Activated naive CD4-positive, alpha-beta T cell treated with anti-CD3 and anti-CD28 coated beads, Interleukin-2, amount 50 U/mL, for 16 hours (primary cell): ENCODE measurements around the gene ZNF23.
"Not testable (repeated sequence)": the region's sequence is repeated elsewhere in the genome, so short reads cannot be mapped to it uniquely, and the experiment has no call there.

Source experiments
- DNase-seq: peaks from one replicate; pipeline ENCODE4 v3.0.0-alpha.2; 2020

The ZNF23 gene

GRCh38 chr16:71461686-71462648 lies at the start of gene ZNF23:
Gene ZNF23 (minus strand): TSS chr16:71462247. CDS start chr16:71456796, 5,451 bp downstream.
- peak; percentile 79 for DNase-seq

- no peak for DNase-seq
Observed at GRCh38 chr16:71507061-71507460, 45.0 kb upstream of the ZNF23 start.

GRCh38 chr16:71504901-71505300 lies 42.9 kb upstream of the ZNF23 start:
- no peak for DNase-seq

GRCh38 chr16:71504051-71504450 lies 42.0 kb upstream of the ZNF23 start:
- DNase-seq = not testable (repeated sequence)

- no peak for DNase-seq
Observed at GRCh38 chr16:71501547-71501946, 39.5 kb upstream of the ZNF23 start.

- no peak for DNase-seq
Observed at GRCh38 chr16:71500964-71501363, 38.9 kb upstream of the ZNF23 start.

GRCh38 chr16:71499775-71500364 lies 37.8 kb upstream of the ZNF23 start:
- DNase-seq = peak; percentile 37

- DNase-seq = no peak
Observed at GRCh38 chr16:71498031-71498430, 36.0 kb upstream of the ZNF23 start.

- DNase-seq = no peak
Observed at GRCh38 chr16:71493213-71493612, 31.2 kb upstream of the ZNF23 start.

GRCh38 chr16:71492786-71493185 lies 30.7 kb upstream of the ZNF23 start:
- DNase-seq = no peak

- DNase-seq = no peak
Observed at GRCh38 chr16:71491054-71491453, 29.0 kb upstream of the ZNF23 start.

- DNase-seq = no peak
Observed at GRCh38 chr16:71490361-71490760, 28.3 kb upstream of the ZNF23 start.

GRCh38 chr16:71489122-71489521 lies 27.1 kb upstream of the ZNF23 start, which contains the start of gene ZNF19:
Gene ZNF19 (minus strand): TSS chr16:71489324. CDS start chr16:71482114, 7,210 bp downstream.
- no peak for DNase-seq

GRCh38 chr16:71484006-71484893 lies 22.2 kb upstream of the ZNF23 start:
- peak; percentile 76 for DNase-seq

GRCh38 chr16:71482569-71482968 lies 20.5 kb upstream of the ZNF23 start:
- no peak for DNase-seq

- no peak for DNase-seq
Observed at GRCh38 chr16:71480956-71481355, 18.9 kb upstream of the ZNF23 start.

- no peak for DNase-seq
Observed at GRCh38 chr16:71479420-71479819, 17.4 kb upstream of the ZNF23 start.

- DNase-seq = no peak
Observed at GRCh38 chr16:71476457-71477124, 14.5 kb upstream of the ZNF23 start.

- no peak for DNase-seq
Observed at GRCh38 chr16:71474864-71475263, 12.8 kb upstream of the ZNF23 start.

- DNase-seq = no peak
Observed at GRCh38 chr16:71473891-71474290, 11.8 kb upstream of the ZNF23 start.

- DNase-seq = no peak
Observed at GRCh38 chr16:71472931-71473330, 10.9 kb upstream of the ZNF23 start.

GRCh38 chr16:71472051-71472450 lies 10.0 kb upstream of the ZNF23 start:
- DNase-seq = no peak
